HG03469 (cell line): ENCODE data around the gene MLF2.

Experiments
- ATAC-seq: cut with Tn5 transposase; IDR thresholded peaks from one replicate; pipeline ENCODE4 v1.9.1; 2021; ENCODE audit warnings: mild to moderate bottlenecking, moderate library complexity, moderate number of reproducible peaks; ENCODE audit not compliant: unreplicated experiment

MLF2 gene

DNA sequence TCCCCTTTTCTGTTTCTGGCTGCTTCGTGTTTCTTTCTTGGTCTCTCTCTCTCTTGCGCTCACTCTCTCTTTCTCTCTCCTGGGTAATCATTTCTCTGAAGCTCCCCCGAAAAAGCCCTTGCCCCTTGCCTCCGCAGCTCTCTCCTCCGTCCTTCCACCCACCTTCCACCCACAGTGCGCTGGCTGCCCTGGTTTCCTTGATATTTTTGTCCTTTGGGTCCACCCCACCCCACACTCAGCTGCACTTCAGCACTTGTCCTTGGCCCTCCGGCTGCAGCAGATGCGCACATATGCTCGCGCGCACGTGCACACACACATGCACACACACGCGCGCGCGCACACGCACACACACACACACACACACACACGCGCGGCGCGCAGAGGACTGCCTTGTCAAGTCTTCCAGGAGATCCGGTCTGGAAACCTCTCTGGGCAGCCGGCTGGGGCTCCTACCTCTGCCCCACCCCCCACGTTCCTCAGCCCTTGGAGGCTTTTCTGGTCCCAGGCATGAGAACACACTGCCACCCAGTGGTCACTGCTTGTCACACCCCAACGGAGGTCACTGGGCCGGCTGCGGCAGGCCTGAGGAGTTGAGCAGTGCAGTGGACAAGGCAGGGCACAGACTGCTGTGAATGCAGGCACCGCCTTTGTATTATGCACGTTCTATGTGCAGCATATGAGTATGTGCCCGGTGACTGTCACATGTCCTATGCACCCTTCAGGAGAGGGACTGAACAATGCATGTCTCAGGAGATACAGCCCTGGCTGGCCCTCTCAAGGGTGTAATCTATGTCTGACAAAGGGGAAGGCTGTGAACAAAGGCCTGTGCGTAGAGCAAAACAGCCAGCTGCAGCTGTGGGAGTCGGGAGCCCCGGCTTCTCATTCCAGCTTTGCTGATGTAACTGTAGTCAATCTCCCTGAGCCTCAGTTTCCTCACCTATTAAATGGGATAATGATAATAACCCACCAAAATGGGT lies 25.9 kb upstream of the MLF2 start:
- no peak for ATAC-seq

- no peak for ATAC-seq
These were observed 25.3 kb upstream of the MLF2 start for GRCh38 chr12:6778217-6778573.

DNA sequence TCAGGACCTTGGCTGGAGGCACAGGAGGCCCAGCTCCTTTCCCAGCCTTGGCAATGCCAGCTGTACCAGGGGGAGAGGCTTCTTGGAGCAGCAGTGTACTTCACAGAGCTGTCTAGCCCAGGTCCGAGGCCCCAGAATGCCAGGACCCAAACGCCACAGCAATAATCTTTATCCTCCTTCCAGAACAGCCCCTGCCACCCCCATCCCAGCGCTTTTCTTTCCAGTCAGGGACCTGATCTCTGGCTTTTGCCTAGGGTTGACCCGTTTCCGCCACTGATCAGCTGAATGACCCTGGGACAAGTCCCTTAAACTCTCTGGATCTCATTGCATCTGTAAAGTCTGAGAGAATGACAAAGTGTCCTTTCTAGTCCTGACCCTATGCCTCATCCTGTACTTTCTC lies 24.4 kb upstream of the MLF2 start:
- ATAC-seq, result no peak

DNA sequence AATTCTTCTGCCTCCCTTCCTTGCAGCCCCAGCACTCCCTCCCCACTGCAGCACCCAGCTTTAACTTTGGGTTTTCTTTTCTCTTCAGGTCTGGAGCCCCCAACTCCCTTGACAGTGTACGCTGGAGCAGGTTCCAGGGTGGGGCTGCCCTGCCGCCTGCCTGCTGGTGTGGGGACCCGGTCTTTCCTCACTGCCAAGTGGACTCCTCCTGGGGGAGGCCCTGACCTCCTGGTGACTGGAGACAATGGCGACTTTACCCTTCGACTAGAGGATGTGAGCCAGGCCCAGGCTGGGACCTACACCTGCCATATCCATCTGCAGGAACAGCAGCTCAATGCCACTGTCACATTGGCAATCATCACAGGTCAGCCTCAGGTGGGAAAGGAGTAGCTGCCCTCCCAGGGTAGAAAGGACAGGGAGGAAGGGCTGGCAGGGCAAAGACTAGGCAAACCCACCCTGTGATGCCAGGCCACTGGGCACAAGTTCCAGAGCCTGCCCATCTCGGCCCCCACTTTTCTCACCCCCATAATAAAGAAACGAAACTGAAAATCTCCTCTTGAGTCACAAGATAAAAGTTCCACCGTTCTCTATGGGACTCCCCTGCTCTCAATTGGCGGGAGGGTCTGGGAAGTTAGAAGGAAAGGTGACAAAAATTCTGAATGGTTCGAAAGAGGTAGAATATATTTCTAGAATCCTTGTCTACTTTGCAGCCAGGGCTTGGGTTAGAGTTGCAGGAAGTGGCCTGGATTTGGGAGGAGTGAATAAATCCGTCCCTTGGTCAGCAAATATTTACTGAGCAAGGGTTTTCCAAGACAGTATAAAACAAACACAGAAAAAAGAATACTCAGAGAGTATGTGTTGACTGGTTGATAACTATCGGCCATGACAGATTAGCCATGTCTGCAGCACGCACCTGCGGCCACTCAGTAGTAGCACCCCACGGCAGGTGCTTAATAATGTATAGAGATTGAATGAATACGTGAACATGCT lies 22.5 kb upstream of the MLF2 start:
- no peak for ATAC-seq

DNA sequence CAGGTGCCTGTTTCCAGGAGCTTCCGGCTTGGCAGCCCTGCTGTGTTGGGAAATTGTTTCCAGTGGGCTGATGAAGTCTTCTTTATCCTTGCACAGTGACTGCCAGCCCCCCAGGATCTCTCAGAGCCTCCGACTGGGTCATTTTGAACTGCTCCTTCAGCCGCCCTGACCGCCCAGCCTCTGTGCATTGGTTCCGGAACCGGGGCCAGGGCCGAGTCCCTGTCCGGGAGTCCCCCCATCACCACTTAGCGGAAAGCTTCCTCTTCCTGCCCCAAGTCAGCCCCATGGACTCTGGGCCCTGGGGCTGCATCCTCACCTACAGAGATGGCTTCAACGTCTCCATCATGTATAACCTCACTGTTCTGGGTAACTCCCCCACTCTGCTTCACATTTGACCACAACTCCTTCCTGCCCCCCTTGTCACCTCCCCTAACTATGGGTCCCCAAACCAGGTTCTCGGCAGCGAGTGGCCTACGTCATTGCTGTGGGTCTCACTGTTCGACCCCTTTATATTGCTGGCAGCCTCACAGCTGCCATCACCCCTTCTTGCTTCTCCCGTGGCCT lies 21.6 kb upstream of the MLF2 start:
- ATAC-seq, result no peak

GRCh38 chr12:6773590-6774351 lies 20.8 kb upstream of the MLF2 start:
- ATAC-seq, result no peak

- ATAC-seq, result no peak
These were observed 20.0 kb upstream of the MLF2 start for GRCh38 chr12:6772726-6773589.

- ATAC-seq, result no peak
These were observed 19.4 kb upstream of the MLF2 start, which contains the start of gene LAG3 for GRCh38 chr12:6772331-6772695. TSS of gene LAG3 (plus strand) at chr12:6772520. CDS start at chr12:6772853, 333 bp downstream.

DNA sequence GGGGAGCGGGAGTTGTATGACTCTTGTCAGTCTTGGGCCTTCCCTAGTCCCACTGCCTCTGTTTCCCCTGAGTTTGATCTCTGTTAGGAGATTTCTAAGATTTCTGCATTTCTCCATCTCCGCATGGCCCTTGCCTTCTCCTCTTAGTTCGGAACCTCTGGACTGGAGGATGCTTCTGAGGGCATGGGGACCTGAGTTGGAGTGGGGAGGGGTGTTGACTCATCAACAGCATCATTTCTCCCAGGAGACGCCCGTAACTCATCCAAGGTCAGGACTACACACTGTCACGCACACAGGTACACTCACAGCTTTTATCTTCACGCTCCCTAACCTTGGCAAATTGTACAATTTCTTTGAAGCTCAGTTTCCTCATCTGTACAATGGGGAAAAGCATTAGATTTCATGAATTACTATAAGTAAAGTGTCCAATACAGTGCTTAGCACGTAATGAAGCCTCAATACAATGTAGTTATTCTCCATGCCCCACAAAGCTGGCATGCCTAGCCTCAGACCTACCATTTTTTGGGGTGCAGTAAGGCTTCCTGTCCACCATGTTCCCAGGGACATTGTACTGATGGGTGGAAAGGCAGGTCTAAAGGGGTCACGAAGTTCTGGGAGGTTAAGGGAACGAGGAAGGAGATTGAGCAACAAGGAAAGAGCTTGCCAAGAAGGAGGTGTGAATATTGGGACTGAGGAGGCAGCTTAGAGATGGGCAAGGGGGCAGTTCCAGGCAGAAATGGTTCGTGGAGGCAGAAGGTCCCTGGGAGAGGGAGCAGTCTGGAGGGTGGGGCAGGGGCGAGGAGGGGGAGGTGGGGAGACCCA lies 18.8 kb upstream of the MLF2 start:
- ATAC-seq, result no peak

GRCh38 chr12:6771091-6771495 lies 18.2 kb upstream of the MLF2 start:
- ATAC-seq, result no peak

DNA sequence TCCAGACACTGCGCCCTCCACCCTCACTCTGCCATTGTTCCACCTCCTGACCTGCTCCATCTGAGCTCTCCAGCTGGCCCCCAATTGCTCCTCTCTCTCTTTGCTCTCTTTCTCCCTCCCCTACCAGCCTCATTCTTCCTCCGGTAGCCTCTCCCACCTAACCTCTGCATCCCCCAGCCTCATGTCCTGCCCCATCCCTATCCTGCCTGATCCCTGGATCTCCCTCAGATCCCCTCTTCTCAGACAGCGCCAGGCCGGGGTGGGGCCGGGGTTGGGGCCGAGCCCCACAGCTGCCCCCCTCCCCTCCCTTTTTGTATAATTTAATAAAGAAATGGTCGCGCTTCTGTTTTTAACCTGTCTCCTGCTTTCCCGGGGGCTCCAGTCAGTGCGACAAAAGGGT lies 17.7 kb upstream of the MLF2 start:
- ATAC-seq, result no peak

DNA sequence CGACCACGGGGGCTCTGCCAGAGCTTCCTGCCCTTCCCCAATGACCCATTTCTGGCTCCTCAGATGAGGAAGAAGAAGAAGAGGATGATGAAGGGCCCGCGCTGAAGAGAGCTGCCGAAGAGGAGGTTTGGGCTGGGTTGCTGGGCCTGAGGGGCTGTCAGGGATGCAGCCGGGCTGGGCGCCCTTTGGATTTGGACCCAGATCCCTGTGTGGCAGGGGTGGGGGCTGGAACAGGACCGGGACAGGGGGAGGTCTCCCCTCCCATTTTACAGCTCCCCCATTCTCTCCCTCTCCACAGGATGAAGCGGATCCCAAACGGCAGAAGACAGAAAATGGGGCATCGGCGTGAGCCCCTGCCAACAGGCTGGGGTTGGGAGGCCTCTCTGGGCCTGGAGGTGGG lies 17.2 kb upstream of the MLF2 start:
- ATAC-seq, result no peak

DNA sequence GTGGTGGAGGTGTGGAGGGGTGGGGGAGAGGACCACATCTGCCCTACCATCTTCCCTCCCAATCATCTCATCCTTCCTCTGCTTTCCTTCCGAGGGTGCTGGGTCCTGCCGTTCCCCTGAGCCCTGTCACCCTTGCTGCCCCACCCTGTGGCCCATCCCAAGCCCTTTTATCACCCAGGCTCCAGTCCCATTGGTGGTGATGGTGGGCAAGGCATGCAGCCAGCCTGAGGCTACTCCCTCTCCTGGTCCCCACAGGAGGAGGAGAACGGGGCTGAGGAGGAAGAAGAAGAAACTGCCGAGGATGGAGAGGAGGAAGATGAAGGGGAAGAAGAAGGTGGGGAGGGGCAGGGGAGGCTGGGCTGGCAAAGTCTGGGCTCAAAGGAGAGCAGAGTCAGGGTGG lies 16.7 kb upstream of the MLF2 start:
- ATAC-seq, result no peak

- no peak for ATAC-seq
These were observed 16.0 kb upstream of the MLF2 start for GRCh38 chr12:6768990-6769389.

DNA sequence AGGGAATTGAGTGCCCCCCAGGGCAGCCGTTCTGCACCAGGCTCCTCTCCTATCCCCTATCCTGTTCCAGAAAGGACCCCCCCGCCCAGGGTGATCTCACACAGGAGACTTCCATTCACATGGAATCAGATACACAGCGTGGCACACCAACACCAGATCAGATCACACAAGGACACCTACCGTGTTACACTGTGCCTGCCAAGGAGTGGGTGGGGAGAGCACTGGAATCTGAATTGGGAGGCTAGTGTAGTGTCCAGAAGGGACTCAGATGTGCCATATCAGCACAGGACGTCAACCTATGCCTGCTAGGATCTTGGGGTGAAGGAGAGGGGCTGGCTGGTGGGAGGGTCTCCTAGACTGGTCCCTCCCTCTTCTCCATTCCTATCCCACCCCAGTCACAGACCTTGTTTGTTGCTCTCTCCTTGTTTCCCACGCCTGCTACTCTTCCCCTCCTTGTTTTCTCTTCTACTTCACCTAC lies 15.5 kb upstream of the MLF2 start:
- no peak for ATAC-seq

GRCh38 chr12:6767353-6768319 lies 14.7 kb upstream of the MLF2 start:
- no peak for ATAC-seq

- ATAC-seq, result no peak
These were observed 13.9 kb upstream of the MLF2 start for GRCh38 chr12:6766651-6767349.
